ENCODE data around the gene GPR107.

GRCh38 chr9:130175355-130175754 lies 121.6 kb downstream of the GPR107 start:
- TF ChIP-seq CTCF (IDR thresholded peaks at IDR 0.05) = no peak
- no peak for TF ChIP-seq EZH2 (IDR thresholded peaks at IDR 0.05; ENCODE audit: borderline replicate concordance, insufficient read depth, low read depth, low read length, poor library complexity, severe bottlenecking)
